Measurements from ENCODE around the gene C12orf76.

C12orf76 gene

GRCh38 chr12:109994401-109995175 lies 53.7 kb downstream of the C12orf76 start:
- no peak for DNase-seq

- DNase-seq = no peak
Measured at GRCh38 chr12:109993091-109993490, 55.2 kb downstream of the C12orf76 start.

- DNase-seq = no peak
Measured at GRCh38 chr12:109991586-109991985, 56.7 kb downstream of the C12orf76 start.
